HFFc6 (cell line): Measurements from ENCODE around the gene UBXN7. TPM values are rescaled to one million over a fixed set of nuclear protein-coding genes. Genes with fewer than 3 reads are reported as not detected.
"Not testable (repeated sequence)": the region's sequence is repeated elsewhere in the genome, so short reads cannot be mapped to it uniquely, and the experiment has no call there.

Experiments used
- DNase-seq: peaks from one replicate; pipeline ENCODE4 v3.0.0-alpha.2; 2018
- H3K27ac Mint-ChIP-seq: 2 replicates; pipeline ENCODE4 v1.8.0; 2020; ENCODE audit warnings: mild to moderate bottlenecking, mixed read lengths
- H3K27me3 Mint-ChIP-seq: 2 replicates; pipeline ENCODE4 v1.8.0; 2021; ENCODE audit warnings: mild to moderate bottlenecking, moderate library complexity, mixed read lengths; ENCODE audit not compliant: insufficient read depth
- H3K36me3 Mint-ChIP-seq: 2 replicates; pipeline ENCODE4 v1.8.0; 2021; ENCODE audit warnings: low read depth, mixed read lengths
- H3K4me1 Mint-ChIP-seq: 2 replicates; pipeline ENCODE4 v1.8.0; 2020; ENCODE audit warnings: low read depth, mixed read lengths
- H3K4me3 Mint-ChIP-seq: 2 replicates; pipeline ENCODE4 v1.8.0; 2020; ENCODE audit warnings: mild to moderate bottlenecking, moderate library complexity, mixed read lengths
- H3K9me3 Mint-ChIP-seq: 2 replicates; pipeline ENCODE4 v1.8.0; 2020; ENCODE audit warnings: mild to moderate bottlenecking, mixed read lengths
- CTCF ChIP-seq: fragments of 200-600 bp; sonication (generic); IDR thresholded peaks from 2 replicates; pipeline ENCODE4 v1.5.0; 2021; ENCODE audit warnings: antibody characterized with exemption, mild to moderate bottlenecking
- total RNA-seq, 6 experiments: library from RNA; stranded (reverse); fragmentation: NEBNext Ultra II Directional; extraction: Animal tissue kit (Norgen Biotek cat#: 25700); gene quantifications; 2 replicates in 1 of 6; 3 replicates in 5 of 6; pipeline ENCODE4 v1.2.3, GENCODE V29; 2021

UBXN7 gene
- total RNA-seq, 6 experiments from 2014 or later, result 57.8 to 67.0 (median 62.2) TPM

GRCh38 chr3:196344663-196345062, 87.6 kb downstream of the UBXN7 start:
- no peak for TF ChIP-seq CTCF
- Mint-ChIP-seq H3K27ac (no peak overlapping the region), H3K27me3 (no peaks in the 10 kb centered on the region; the same call in none of the 2 replicates), H3K9me3 (no peaks in the 10 kb centered on the region), H3K36me3 (peaks cover 28% of the 10 kb centered on the region), H3K4me3 (no peak overlapping the region), H3K4me1 (peaks cover 25% of the 10 kb centered on the region)
- no peak for DNase-seq

- not testable (repeated sequence) for H3K27me3 Mint-ChIP-seq, H3K9me3 Mint-ChIP-seq, DNase-seq, H3K27ac Mint-ChIP-seq, H3K4me3 Mint-ChIP-seq
- peaks cover 28% of the 10 kb centered on the region for H3K36me3 Mint-ChIP-seq
- peaks cover 33% of the 10 kb centered on the region for H3K4me1 Mint-ChIP-seq
These were observed 88.3 kb downstream of the UBXN7 start for GRCh38 chr3:196343917-196344316.

- peak overlapping the region; percentile 80 for H3K27ac Mint-ChIP-seq
- DNase-seq, result peak; percentile 34
- H3K36me3 Mint-ChIP-seq, result peaks cover 14% of the 10 kb centered on the region
- H3K27me3 Mint-ChIP-seq, result no peaks in the 10 kb centered on the region; the same call in none of the 2 replicates
- H3K4me3 Mint-ChIP-seq, result no peak overlapping the region
- H3K4me1 Mint-ChIP-seq, result peaks cover 58% of the 10 kb centered on the region
- no peaks in the 10 kb centered on the region for H3K9me3 Mint-ChIP-seq
- no peak for TF ChIP-seq CTCF
These were observed 91.1 kb downstream of the UBXN7 start for GRCh38 chr3:196341137-196341536.

- no peak for TF ChIP-seq CTCF
- Mint-ChIP-seq H3K36me3 (peaks cover 8% of the 10 kb centered on the region), H3K9me3 (no peaks in the 10 kb centered on the region), H3K27me3 (no peaks in the 10 kb centered on the region; the same call in none of the 2 replicates), H3K4me1 (peaks cover 58% of the 10 kb centered on the region), H3K27ac (peak overlapping the region; percentile 40; the same call in 1 of the 2 replicates), H3K4me3 (no peak overlapping the region)
- DNase-seq, result no peak
These were observed 91.8 kb downstream of the UBXN7 start for GRCh38 chr3:196340466-196340865.

- DNase-seq, result peak; percentile 33
- TF ChIP-seq CTCF, result no peak
- Mint-ChIP-seq H3K4me3 (no peak overlapping the region), H3K4me1 (peaks cover 58% of the 10 kb centered on the region), H3K27me3 (no peaks in the 10 kb centered on the region; the same call in 1 of the 2 replicates), H3K27ac (peak overlapping the region; percentile 88), H3K36me3 (peaks cover 4% of the 10 kb centered on the region), H3K9me3 (no peaks in the 10 kb centered on the region)
These were observed 92.6 kb downstream of the UBXN7 start for GRCh38 chr3:196339493-196340254.

- peaks cover 58% of the 10 kb centered on the region for H3K4me1 Mint-ChIP-seq
- H3K27ac Mint-ChIP-seq, result peak overlapping the region; percentile 88
- no peak for TF ChIP-seq CTCF
These were observed 93.2 kb downstream of the UBXN7 start for GRCh38 chr3:196339044-196339443.

More at GRCh38 chr3:196339044-196339443, 93.2 kb downstream of the UBXN7 start:
- no peak overlapping the region for H3K4me3 Mint-ChIP-seq
- DNase-seq, result no peak
- H3K36me3 Mint-ChIP-seq, result no peaks in the 10 kb centered on the region; the same call in 1 of the 2 replicates
- H3K27me3 Mint-ChIP-seq, result peaks cover 3% of the 10 kb centered on the region
- H3K9me3 Mint-ChIP-seq, result no peaks in the 10 kb centered on the region
